ENCODE measurements around the gene PYM1.

DNA sequence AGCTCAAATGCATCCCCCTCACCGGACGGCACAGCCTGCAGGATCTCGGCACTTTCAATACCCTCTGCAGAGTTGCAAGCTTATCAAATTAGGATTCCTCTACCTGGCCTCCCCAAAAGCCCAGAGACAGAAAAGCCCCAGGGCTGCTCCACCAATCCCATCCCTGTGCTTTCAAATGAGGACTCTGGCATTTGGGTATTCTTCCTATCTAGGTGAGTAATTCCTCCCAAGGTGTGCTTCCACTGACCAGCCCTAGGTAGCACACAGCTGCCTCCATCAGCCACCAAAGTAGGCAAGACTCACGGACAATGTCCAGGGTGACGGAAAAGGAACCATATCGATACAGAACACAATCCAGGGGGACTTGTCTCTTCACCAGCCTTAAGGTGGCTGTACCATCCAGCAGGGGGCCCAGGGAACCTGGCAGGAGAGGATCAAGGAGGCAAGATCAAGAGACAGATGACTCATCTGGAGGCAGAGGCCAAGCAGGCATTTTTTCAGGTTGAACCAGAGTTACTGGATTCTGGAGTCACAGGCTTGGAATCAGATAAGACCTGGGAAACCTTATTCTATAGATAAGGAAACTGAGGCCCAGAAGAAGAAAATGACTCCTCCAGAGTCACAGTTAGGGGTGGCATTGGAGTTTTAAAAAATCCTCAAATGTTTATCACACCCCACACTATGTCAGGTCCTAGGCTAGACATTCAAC, 28.3 kb upstream of the PYM1 start:
- no peak for TF ChIP-seq POLR2AphosphoS5 (IDR thresholded peaks at IDR 0.05; ENCODE audit: low read depth, low read length)
- no peak for TF ChIP-seq SPI1 (IDR thresholded peaks at IDR 0.05; ENCODE audit: low read depth, low read length)
- TF ChIP-seq POU2F2 (IDR thresholded peaks at IDR 0.05; ENCODE audit: low read depth, low read length): no peak

Measured in GM12891 (cell line).